HG02588 (cell line): Measurements from ENCODE around the gene MAPK1IP1L.
A peak's percentile ranks its signal among the peaks of the same experiment; 100 is the strongest.
"Not testable (repeated sequence)": the region's sequence is repeated elsewhere in the genome, so short reads cannot be mapped to it uniquely, and the experiment has no call there.

Source experiments
- ATAC-seq: cut with Tn5 transposase; IDR thresholded peaks from one replicate; pipeline ENCODE4 v1.9.1; 2021; ENCODE audit warnings: mild to moderate bottlenecking, moderate library complexity; ENCODE audit not compliant: unreplicated experiment

Gene MAPK1IP1L

DNA sequence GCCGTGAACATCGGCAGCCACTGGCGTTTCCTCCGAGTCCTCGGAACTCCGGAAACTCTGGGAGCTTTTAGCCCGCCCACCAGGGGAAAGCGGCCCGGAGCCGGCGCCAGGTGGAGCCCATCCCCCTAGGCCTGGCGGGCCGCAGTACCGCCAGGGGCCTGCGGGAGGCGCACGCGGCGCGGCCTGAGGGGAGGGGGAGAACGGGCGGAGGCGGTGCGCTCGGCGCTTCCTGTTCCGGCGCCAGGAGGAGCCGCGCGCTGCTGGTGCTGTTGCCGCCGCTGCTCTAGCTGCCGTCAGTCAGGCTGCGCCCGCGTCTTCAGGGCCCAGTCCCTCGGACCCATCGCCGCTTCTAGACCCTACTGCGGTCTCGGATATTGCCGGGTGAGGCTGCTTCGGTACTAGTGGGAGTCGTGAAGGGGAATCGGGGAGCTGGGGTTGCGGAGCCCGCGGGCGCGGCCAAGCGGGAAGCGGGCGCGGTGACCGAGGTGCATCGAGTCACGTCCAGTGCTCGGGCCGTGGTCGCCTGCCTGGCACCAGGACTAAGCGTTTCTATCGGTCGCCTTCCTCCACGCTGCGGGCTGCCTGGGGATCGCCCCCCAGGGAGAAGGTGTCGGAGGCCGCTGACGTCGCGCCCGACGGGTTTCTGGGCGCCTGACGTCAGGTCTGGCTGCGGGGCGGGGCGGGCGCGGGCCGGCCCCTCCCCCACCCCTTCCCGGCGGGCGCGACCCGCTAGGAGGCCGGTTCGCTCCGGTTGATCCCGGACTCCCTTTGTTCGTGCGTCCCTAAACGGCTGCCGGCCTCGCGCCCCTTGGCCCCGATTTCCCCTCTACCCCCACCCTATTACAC lies at the start of gene MAPK1IP1L:
Gene MAPK1IP1L (plus strand): TSS at position 225 of the 846 bp plus-strand sequence. CDS start 10,037 bp downstream, outside the sequence.
- peak; percentile 84 for ATAC-seq

DNA sequence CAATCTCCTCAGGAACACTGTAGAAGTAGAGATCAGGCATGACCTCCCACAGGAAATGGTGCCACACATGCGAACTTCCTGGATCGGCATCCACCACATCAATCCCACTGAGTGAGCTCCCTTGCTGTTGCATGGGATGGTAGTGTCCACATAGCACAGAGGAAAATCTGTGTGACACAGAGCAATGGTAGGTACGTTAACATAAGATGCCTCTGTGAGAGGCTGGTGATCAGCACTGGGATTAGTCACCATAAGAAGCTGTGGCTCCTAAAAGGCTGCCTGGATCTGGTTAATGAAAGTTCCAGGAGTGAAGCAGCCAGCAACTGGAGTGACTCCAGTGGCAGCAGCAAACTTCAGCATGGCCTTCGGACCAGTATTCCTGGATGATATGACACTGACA lies 46.4 kb upstream of the MAPK1IP1L start:
- no peak for ATAC-seq

DNA sequence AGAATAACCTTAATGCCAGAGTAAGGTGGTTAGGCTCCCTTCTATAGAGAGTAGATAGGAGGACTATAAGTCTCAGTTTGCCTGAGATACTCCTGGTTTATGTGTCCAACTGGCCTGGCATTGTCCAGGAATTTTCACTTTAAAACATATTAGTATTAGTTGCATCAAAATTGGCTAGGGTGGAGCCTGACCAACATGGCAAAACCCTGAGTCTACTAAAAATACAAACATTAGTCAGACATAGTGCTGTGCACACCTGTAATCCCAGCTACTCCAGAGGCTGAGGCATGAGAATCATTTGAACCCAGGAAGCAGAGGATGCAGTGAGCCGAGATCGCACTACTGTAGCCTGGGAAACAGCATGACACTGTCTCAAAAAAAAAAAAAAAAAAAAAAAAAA lies 36.4 kb upstream of the MAPK1IP1L start:
- ATAC-seq, result no peak

GRCh38 chr14:55019968-55020554 lies 31.4 kb upstream of the MAPK1IP1L start:
- no peak for ATAC-seq

DNA sequence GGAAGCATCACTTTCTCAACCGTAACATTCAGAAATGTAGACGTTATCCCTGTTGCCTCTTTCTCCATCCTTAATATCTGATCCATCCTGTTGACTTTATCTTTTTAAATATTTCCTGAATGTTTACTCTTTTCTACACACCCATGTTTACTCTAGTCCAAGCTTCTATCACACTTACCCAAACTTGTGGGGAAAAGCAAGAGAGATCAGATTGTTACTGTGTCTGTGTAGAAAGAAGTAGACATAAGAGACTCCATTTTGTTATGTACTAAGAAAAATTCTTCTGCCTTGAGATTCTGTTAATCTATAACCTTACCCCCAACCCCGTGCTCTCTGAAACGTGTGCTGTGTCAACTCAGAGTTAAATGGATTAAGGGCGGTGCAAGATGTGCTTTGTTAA lies 27.1 kb upstream of the MAPK1IP1L start:
- ATAC-seq, result not testable (repeated sequence)

DNA sequence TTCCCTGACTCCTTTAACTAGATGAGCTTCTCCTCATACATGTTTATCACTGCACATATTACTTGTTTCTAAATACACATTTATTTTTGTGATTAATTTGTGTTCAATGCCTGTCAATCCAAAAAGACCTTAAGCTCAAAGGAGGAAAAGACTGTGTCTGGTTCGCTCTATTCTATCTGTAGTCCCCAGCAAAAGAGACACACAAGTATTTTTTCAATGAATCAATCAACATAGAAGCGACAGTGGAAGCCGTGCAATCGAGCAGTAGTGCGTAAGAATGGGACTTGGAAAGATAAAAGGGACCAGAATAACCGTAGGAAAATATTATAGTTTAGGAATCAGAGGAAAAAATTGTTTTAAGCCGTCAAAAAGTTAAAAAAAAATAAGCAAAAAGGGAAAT lies 25.5 kb upstream of the MAPK1IP1L start:
- ATAC-seq, result no peak

- ATAC-seq, result no peak
These were observed 25.0 kb upstream of the MAPK1IP1L start for GRCh38 chr14:55026441-55026792.

DNA sequence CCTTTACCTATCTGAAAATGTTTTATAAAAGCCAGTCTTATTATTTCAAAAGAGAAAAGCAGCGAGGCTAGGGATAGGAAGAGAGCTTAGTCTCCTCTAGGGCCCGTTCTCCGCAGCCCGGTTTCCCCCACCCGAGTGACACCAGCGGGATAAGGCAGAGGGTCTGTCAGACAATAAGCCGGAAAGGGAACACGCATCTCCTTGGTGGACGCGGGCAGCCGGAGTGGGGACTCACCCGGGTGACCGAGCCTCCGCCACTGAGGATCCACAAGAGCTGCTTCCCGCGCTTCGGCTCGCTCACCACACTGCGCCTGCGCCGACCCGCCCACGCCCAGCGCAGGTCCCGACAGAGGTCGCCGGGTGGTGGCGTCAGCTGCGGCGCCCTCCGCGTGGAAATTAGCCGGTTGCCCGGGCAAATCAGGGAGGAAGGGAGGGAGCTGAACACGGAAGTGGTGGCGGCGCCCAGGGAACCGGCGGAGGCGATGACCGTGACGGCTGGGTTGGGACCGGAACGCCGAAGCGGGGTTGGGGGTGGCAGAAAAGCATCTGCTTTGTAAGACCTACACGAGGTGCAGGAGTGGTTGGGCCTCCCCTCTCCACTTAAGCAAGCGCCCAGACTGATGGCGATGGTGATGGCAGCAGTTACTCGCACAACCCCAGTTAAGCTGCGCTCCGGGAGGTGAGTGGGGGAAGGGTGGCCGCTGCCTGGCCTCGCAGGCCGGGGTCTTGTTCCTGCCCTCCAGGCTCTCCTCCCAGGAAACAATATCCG lies 24.5 kb upstream of the MAPK1IP1L start, which contains the start of the genes SOCS4 and WDHD1:
Gene SOCS4 (plus strand): TSS at position 444 of the 769 bp plus-strand sequence. CDS start 15,806 bp downstream, outside the sequence.
Gene WDHD1 (minus strand): TSS at position 307 of the 769 bp plus-strand sequence. CDS start 312 bp downstream, outside the sequence.
- peak; percentile 96 for ATAC-seq

DNA sequence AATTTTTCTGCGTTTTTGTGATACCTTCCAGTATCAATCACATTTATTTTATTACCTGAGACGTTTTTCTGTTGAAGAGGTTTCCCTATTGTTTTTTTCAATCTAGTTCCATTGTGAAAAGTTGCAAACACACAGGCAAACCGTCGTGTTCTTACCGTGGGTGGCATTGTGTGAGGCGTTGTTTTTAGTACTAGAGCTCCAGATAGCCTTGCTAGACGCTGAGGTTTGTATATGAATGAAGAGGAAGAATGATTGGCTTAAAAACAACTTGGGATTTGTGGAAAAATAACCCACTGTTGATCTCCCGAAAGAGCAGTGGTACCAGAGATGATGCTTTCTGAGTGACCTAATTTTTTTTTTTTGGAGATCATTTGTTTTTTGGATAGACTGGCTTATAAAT lies 23.4 kb upstream of the MAPK1IP1L start:
- no peak for ATAC-seq

DNA sequence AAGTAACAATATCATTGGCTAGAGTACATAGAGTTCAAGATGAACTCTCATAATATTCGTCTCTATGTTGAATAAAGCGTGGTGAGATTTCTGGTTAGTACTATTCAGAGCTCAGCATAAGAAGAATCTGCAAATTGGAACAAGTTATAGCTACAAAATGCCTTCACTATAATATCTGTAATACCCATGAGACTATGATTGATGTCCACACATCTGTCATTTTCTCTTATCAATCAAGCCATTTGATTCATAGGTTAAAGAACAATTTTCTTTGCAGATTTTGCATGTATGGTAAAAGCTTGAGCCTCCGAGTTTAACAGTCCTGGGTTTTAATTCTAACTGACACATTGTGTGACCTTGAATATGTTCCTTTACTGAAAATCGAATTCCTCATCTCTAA lies 23.0 kb upstream of the MAPK1IP1L start:
- ATAC-seq, result no peak

- ATAC-seq, result no peak
These were observed 20.3 kb upstream of the MAPK1IP1L start for GRCh38 chr14:55031190-55031589.

- not testable (repeated sequence) for ATAC-seq
These were observed 13.5 kb upstream of the MAPK1IP1L start for GRCh38 chr14:55037995-55038394.

DNA sequence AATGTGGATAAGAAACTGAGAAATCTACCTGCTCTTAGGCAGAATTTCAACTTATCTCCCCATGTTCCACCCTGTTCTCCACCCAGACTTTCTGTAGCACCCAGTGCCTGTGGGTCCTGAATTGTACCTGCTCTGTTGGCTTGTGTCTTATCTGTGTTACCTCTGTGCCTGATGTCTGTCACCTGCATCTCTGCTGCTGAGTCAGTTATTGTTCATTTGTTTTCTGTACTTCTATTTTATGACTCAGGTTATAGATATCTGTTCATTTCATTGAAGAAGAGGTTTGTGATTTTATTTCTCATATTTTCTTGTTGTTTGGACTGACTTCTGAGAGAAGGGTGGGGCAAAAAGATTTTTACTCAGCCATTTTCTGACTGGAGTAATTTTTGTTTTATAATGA lies 12.7 kb upstream of the MAPK1IP1L start:
- ATAC-seq, result no peak

- no peak for ATAC-seq
These were observed 7.9 kb upstream of the MAPK1IP1L start for GRCh38 chr14:55043528-55043927.

DNA sequence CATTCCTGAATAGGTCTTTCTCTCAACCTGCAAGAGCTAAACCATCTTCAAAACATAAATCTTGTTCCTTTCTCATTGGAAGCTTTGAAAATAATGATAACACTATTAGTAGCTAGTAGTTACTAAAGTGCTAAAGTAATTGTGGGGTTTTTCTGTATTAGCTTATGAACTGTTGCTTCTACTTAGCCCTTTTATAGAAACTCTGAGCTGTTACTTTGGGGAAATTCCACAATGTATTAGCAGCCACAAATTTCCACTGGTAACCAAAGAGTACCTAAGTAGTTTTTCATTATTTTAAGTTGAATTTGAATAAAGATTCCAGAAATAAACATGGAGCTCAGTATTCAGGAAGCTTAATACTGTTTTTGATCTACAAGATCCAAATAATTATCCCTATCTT lies 6.4 kb upstream of the MAPK1IP1L start:
- ATAC-seq, result no peak

GRCh38 chr14:55047301-55048053 lies 4.0 kb upstream of the MAPK1IP1L start:
- no peak for ATAC-seq

- ATAC-seq, result no peak
These were observed 2.5 kb upstream of the MAPK1IP1L start for GRCh38 chr14:55048900-55049436.

GRCh38 chr14:55051165-55051422 lies 353 bp upstream of the MAPK1IP1L start:
- ATAC-seq, result no peak

- ATAC-seq, result peak; percentile 16
These were observed 953 bp downstream of the MAPK1IP1L start for GRCh38 chr14:55052269-55052930.

GRCh38 chr14:55053018-55053417 lies 1.6 kb downstream of the MAPK1IP1L start:
- ATAC-seq, result no peak
